Activated gamma-delta T cell (primary cell): Measurements from ENCODE around the gene BTBD2.

Experiments
- DNase-seq: peaks from one replicate; lab custom pipeline; 2025; lab: John Stamatoyannopoulos, UW
- total RNA-seq, 2 donors: gene quantifications; one replicate each; lab custom pipeline; 2026; lab: John Stamatoyannopoulos, UW

The BTBD2 gene
- 49.1 to 51.5 reads per million in 2 donors for total RNA-seq

GRCh38 chr19:2015608-2015950, at the start of gene BTBD2:
BTBD2 (minus strand) TSS chr19:2015714; CDS start chr19:2015703, 11 bp downstream.
- no peak for DNase-seq

- DNase-seq: no peak
Observed at GRCh38 chr19:2064788-2065524, 49.4 kb upstream of the BTBD2 start.

GRCh38 chr19:2064395-2064787, 48.9 kb upstream of the BTBD2 start:
- no peak for DNase-seq

- no peak for DNase-seq
Observed at GRCh38 chr19:2063824-2064223, 48.3 kb upstream of the BTBD2 start.

GRCh38 chr19:2062770-2063169, 47.3 kb upstream of the BTBD2 start:
- no peak for DNase-seq

- DNase-seq: no peak
Observed at GRCh38 chr19:2062389-2062729, 46.8 kb upstream of the BTBD2 start.

- DNase-seq: peak; percentile 99
Observed at GRCh38 chr19:2061495-2062388, 46.2 kb upstream of the BTBD2 start.

GRCh38 chr19:2060884-2061494, 45.5 kb upstream of the BTBD2 start:
- DNase-seq: no peak

- no peak for DNase-seq
Observed at GRCh38 chr19:2059422-2060201, 44.1 kb upstream of the BTBD2 start.

- no peak for DNase-seq
Observed at GRCh38 chr19:2058570-2059421, 43.3 kb upstream of the BTBD2 start.

- DNase-seq: no peak
Observed at GRCh38 chr19:2057484-2058469, 42.3 kb upstream of the BTBD2 start.

- no peak for DNase-seq
Observed at GRCh38 chr19:2056837-2057192, 41.3 kb upstream of the BTBD2 start.

GRCh38 chr19:2055931-2056836, 40.7 kb upstream of the BTBD2 start:
- no peak for DNase-seq

- DNase-seq: no peak
Observed at GRCh38 chr19:2054763-2055162, 39.2 kb upstream of the BTBD2 start.

- no peak for DNase-seq
Observed at GRCh38 chr19:2053601-2054389, 38.3 kb upstream of the BTBD2 start.

GRCh38 chr19:2051773-2052704, 36.5 kb upstream of the BTBD2 start:
- DNase-seq: no peak
